Measurements from ENCODE around the gene GPHA2.
"Not testable (repeated sequence)": the region's sequence is repeated elsewhere in the genome, so short reads cannot be mapped to it uniquely, and the experiment has no call there.

GPHA2 gene

GRCh38 chr11:64935359-64936081, at the start of gene GPHA2:
GPHA2 (minus strand) TSS chr11:64935893; CDS start chr11:64935460, 433 bp downstream.
- peak; percentile 6 for DNase-seq (ENCODE audit: low read depth in 2 of 2)

- not testable (repeated sequence) for DNase-seq (ENCODE audit: low read depth in 2 of 2)
Measured at GRCh38 chr11:64983339-64983738, 47.6 kb upstream of the GPHA2 start.

GRCh38 chr11:64976651-64977050, 41.0 kb upstream of the GPHA2 start:
- no peak for DNase-seq (ENCODE audit: low read depth in 2 of 2)

DNA sequence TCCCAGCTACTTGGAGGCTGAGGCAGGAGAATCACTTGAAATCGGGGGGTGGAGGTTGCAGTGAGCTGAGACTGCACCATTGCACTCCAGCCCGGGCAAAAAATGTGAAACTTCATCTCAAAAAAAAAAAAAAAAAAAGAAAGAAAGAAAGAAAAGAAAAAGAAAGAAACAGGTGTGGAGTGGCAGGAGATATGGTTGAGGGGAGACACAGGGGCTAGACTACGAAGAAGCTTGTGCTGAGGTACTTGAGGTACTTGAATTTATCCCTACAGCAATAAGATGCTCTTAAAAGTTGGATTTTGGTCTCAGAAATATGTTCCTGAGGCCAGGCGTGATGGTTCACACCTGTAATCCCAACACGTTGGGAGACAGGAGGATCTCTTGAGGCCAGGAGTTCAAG, 38.4 kb upstream of the GPHA2 start:
- DNase-seq (ENCODE audit: low read depth in 2 of 2), result no peak

DNA sequence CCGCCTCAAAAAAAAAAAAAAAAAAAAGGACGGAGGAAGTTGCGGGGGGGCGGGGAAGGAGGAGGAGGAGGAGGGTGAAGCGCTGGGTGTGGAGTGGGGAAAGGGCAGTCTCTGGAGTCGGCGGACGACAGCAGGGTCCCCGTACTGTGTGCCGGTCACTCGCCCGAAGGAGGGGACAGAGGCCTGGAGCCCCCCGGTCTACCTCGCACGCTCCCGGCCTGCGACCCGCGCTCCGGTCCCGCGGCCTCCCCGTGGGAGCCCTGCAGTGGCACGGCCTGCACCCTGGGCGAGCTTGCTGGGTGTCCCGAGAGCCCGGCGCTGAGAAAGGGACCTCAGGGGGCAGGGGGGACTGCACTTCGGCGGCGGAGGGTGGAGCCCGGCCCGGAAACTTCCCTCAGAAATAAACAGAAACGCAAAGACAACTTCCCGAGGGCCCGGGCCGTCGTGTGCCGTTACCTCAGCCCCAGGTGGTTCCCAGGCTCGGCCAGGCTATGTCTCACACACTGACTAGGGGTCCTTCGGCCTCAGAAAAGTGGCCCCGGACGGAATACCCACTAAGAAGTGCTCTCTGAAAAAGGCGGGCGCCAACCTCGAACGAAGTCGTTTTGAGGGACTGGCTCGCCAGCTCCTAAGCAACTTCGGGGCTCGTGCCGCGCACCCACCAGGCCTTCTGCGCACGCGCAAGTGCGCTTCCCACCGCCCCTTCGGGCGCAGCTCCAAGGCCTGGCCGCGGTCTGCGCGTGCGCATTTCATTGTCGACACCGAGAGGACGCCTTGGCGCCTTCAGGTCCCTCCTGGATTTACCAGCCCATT, 35.9 kb upstream of the GPHA2 start, which contains the start of gene MAJIN:
Gene MAJIN (minus strand): TSS at position 688 of the 813 bp plus-strand sequence. CDS start 12,703 bp downstream, outside the sequence.
- peak; percentile 32 to 47 for DNase-seq (ENCODE audit: low read depth in 2 of 2)

GRCh38 chr11:64970731-64971151, 35.0 kb upstream of the GPHA2 start:
- no peak for DNase-seq (ENCODE audit: low read depth in 2 of 2)

GRCh38 chr11:64969209-64969608, 33.5 kb upstream of the GPHA2 start:
- peak; percentile 20 to 23 for DNase-seq (ENCODE audit: low read depth in 2 of 2)

DNA sequence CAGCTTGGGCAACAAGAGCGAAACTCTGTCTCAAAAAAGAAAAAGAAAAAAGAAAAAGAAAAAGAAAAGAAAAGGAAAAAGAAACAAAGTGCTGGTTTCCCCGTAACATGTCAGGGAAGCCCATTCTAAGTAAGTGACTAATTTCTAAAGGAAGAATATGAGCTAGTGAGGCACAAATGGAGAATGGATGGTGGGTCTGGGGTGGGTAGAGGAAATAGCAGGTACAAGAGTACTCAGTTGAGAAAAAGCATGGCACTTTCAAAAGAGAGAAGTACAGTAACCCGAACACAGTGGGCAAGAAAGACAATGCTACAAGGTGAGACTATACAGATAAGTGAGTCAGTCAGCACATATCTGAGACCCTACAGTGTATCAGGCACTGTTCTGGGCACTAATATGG, 31.7 kb upstream of the GPHA2 start:
- DNase-seq (ENCODE audit: low read depth in 2 of 2), result no peak

DNA sequence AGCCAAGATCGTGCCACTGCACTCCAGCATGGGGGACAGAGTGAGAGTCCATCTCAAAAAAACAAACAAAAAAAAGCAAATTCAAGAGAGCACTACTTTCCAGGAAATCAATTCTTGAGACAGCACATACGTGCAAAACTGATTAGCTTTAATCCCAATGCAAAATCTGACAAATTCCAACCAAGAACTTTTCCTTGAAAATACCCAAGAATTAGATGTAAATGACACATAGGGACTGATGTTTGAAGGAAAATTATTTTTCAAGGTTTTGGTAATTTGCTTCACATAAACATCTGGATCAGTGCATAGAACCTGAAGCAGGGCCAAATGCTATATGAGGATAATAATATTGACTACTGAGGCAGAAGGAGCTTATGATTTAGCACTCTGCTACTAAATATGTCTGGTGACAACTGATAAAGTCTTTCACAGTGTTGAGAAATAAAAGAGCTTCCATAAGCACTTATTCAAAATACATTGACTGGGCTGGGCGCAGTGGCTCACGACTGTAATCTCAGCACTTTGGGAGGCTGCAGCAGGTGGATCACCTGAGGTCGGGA, 27.5 kb upstream of the GPHA2 start:
- DNase-seq (ENCODE audit: low read depth in 2 of 2), result no peak

DNA sequence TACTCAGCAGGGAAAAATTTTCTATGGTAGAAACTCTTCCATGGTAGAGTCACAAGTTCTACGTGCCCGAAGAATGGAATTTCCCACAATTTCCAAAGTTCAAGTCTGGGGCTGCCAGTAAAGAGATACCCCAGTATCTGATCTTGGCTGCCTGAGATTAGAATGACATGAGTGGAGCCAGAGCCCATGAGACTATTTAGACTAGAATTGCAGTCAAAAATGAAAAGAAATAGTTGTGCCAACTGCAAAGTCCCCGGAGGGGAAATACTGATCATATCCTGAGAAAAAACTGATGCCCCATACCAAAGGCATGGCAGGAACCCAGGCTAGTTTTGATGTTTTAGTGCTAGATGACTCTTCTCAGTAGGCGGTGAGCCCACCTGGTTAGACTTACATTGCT, 25.0 kb upstream of the GPHA2 start:
- DNase-seq (ENCODE audit: low read depth in 2 of 2), result no peak

GRCh38 chr11:64959498-64959897, 23.8 kb upstream of the GPHA2 start:
- DNase-seq (ENCODE audit: low read depth in 2 of 2), result no peak

GRCh38 chr11:64954201-64954600, 18.5 kb upstream of the GPHA2 start:
- DNase-seq (ENCODE audit: low read depth in 2 of 2), result no peak

- DNase-seq (ENCODE audit: low read depth in 2 of 2), result no peak
Measured at GRCh38 chr11:64951529-64951928, 15.8 kb upstream of the GPHA2 start.

DNA sequence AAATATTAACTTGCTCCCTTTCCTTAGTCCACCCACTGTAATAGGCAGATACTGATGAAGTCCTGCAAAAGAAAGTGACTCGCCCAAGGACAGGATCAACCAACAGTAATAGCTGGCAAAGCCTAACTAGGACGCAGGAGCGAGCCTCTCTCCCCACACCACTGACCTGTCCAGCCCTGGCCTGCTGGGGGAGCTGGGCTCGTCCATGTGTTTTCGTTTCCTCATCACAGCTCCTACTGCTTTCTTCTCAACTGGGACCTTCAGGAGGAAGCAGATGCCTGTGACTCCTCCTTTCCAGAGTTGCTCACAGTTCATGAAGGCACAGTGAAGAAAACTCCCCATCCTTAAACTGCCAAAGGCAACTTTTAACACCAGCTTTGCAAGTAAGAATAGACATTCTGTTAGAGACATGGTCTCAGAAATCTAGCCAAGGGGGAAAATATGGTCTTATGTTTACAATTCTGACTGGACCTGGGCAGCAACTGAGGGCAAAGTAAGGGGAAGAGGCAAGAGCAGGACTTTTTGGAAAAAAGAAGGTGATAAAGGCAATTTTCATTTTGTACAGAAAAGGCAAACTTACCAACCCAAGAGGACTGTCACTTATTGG, 11.6 kb upstream of the GPHA2 start:
- no peak for DNase-seq (ENCODE audit: low read depth in 2 of 2)

DNA sequence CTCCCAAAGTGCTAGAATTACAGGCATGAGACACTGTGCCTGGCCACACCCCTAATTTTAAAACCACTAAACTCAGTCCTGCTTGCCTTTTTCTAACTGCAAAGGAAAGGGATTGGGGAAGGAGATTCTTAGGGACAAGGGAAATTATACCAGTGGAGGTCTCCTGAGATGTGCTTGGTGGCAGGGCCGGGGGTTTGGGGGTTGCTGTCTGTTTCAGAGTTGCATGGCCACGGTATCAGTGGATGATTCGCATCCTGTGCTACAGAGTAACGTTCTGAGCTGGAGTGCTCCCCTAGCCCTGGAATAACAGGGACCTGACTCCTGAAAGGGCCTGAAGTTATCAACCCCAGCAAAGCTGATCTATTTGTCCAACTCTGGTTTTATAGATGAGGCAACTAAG, 846 bp upstream of the GPHA2 start:
- no peak for DNase-seq (ENCODE audit: low read depth in 2 of 2)

DNA sequence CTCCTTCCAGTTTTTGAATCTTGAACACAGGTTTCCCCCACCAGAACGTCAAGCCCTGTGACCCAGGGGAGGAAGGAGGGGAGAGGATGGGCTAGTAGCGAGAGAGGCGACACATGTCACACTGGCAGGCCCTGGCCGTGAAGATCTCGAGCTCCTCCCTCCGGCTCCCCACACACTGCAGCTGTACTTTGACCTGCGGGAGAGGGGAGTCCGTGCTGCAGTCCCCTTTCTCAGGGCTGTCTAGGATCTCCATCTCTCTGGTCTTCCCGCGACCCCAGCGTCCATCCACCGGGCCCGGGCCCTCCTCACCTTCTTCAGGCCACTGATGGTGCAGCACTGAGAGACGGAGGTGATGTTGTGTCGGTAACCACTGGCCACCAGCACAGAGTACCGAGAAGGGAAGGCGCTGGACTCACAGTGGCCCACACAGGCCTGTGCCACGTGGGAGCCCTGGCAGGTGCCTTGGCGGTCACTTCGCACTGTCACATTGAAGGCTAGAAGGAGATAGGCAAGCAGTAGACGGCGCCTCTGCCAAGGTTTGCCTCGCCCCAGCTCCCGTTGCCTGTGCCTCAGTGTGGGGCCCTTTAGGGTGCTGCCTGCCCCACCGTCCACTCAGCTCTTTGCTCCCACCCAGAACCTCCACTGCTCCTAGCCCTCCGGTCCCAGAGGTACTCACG, 873 bp downstream of the GPHA2 start:
- DNase-seq (ENCODE audit: low read depth in 2 of 2), result no peak

- no peak for DNase-seq (ENCODE audit: low read depth in 2 of 2)
Measured at GRCh38 chr11:64933935-64934681, 1.6 kb downstream of the GPHA2 start.

DNA sequence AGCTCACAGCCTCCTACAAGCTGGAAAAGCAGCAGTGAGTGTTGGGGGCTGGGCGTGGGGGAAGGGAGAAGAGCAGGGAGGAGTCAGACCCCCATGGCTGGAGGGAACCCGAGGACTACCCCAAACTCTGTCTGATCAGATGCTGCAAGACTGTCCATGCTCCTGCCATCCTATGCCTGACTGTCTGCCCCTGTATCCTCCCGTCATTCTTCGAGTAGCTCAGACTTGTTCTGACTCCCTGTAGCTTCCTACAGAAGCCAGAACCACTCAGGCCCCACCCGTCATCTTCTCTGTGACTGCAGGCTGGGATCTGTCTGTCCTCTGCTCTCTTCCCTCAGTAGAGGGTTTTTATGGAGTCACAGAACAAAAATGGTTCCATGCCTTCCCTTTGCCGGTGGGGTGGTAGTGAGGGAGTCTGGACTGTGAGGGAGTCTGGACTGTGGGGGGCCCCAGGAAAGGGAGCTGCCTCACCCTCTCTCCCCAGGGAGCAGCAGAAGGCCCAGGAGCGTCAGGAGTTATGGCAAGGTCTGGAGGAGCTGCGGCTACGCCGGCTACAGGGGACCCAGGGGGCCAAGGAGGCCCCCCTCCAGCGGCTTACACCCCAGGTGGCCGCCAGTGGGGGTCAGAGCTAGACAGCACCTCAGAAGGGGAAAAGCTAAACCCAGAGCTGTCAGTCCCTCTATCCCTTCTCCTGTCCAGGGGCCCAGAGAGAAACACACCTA, 2.3 kb downstream of the GPHA2 start:
- no peak for DNase-seq (ENCODE audit: low read depth in 2 of 2)

GRCh38 chr11:64932324-64932723, 3.4 kb downstream of the GPHA2 start:
- DNase-seq (ENCODE audit: low read depth in 2 of 2), result no peak

DNA sequence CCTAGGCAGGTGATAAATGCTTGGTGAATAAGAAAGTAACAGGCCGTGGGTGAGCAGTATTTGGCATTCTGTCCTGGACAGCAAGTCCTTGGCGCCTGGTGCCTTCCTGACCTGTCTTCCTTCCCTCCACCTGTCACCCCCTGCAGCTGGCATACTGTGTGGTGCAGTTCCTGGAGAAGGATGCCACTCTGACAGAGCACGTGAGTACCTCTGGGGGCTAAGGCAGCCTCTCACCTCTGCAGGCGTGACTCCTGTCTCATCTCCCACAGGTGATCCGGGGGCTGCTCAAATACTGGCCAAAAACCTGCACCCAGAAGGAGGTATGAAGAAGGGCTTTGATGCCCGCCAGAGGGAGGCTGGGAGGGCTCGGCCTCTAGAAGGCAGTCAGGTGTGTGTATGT, 4.4 kb downstream of the GPHA2 start:
- DNase-seq (ENCODE audit: low read depth in 2 of 2), result no peak
